ENCODE data around the gene NPDC1.
"Not testable (repeated sequence)": the region's sequence is repeated elsewhere in the genome, so short reads cannot be mapped to it uniquely, and the experiment has no call there.

The NPDC1 gene

GRCh38 chr9:137038916-137039315, 7.1 kb downstream of the NPDC1 start:
- no peak for DNase-seq

DNA sequence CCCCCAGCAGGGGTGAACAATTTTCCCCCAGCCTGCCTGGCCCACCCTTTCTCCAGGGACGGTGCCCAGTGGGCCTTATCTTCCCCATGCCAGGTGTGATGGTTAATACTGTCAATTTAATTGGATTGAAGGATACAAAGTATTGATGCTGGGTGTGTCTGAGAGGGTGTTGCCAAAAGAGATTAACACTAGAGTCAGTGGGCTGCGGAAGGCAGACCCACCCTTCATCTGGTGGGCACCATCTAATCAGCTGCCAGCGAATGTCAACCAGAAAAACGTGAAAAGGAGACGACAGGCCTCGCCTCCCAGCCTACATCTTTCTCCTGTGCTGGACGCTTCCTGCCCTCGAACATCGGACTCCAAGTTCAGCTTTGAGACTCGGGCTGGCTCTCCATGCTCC, 8.5 kb downstream of the NPDC1 start:
- DNase-seq, result no peak

- no peak for DNase-seq
Measured at GRCh38 chr9:137037035-137037434, 8.9 kb downstream of the NPDC1 start.

- no peak for DNase-seq
Measured at GRCh38 chr9:137035937-137036336, 10.0 kb downstream of the NPDC1 start.

DNA sequence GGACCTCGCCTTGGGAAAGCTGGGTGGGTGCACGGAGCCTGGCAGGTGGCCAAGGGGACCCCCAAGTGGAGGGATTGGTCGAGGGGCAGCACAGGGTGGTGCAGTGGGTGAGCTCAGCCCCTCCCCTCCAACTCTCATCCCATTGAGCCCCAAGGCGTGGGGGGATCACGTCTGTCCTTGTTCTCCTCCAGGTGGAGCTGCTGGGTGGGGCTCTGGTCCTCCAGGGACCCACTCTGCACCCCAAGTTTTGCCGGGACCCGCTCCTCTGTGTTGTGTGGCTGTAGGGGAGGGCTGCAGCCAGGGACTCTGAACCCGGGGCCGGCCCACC, 10.5 kb downstream of the NPDC1 start:
- DNase-seq, result no peak

DNA sequence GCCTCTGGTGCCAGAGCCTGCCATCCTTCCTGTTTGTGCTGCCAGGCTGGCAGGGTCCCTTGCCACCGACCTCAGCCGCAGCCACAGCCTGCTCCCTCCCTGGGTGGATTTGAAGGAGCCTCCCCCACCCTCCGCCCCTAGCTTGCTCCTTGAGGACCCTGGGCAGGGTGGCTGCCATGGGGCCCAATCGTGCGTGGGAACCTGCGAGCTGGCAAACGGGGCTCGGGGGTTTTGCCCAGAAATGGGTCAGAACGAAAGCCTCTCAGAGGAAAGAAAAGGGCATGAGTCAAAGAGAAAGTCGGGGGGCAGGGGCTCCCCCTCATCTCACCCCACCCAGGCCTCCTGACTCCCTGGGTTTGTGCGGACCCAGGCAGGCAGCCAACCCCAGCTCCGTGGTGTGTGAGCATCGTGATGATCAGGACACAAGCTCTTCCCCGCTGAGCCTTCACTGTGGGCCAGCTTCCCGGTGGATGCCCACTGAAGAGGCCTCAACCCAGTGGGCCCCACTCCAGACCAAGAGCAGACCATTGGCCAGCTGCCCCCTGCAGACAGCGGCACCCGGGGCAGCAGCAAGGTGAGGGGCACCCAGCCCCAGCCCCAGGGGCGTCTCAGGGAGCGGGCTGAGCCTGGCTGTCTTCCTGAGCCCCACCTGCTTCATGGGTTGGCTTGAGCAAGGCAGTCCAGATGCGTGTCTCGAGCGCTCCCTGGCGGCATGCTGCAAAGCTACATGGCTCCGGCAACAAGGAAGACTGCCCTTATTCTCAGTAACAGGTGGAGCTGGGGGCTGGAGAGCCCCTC, 11.1 kb downstream of the NPDC1 start:
- peak; percentile 89 for DNase-seq

- DNase-seq, result no peak
Measured at GRCh38 chr9:137034039-137034708, 11.8 kb downstream of the NPDC1 start.

GRCh38 chr9:137033481-137033880, 12.5 kb downstream of the NPDC1 start:
- DNase-seq, result not testable (repeated sequence)

GRCh38 chr9:137032858-137033257, 13.1 kb downstream of the NPDC1 start:
- no peak for DNase-seq

DNA sequence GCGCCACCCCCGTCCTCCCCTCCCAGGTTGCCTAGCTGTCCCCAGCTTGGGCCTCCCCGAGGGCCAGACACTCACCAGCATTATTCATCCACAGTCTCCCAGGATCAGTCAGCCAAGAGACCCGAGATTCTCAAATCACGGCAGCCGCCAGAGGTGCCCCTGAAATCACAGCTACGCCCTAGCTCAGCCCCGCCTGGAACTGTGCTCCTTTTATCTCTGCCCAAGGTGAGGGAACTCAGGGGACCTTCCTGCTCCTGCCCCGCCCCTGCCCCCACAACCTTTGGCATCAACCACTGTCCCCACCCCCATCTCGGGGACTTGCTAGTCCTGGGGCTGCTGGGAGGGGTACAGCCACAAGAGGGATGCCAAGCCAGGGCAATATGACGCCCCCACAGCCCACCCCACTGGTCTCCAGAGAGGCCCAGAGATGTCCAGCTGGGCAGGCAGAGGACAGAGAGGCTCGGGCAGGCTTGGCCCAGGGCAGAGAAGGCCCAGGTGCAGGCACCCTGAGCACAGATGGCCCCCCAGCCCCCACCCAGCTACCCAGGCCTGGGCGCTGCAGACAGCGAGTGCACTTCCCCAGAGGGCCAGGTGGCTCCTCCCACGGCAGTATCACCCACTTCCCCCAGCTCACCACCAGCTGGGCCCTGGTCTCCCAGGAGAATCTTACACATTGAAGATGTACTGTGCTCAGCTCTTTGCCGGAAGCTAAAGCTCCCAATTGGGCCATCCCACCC, 13.9 kb downstream of the NPDC1 start, which contains the start of gene FUT7:
TSS of gene FUT7 (minus strand) at position 185 of the 737 bp plus-strand sequence. CDS start at position 88, 97 bp downstream.
- no peak for DNase-seq

DNA sequence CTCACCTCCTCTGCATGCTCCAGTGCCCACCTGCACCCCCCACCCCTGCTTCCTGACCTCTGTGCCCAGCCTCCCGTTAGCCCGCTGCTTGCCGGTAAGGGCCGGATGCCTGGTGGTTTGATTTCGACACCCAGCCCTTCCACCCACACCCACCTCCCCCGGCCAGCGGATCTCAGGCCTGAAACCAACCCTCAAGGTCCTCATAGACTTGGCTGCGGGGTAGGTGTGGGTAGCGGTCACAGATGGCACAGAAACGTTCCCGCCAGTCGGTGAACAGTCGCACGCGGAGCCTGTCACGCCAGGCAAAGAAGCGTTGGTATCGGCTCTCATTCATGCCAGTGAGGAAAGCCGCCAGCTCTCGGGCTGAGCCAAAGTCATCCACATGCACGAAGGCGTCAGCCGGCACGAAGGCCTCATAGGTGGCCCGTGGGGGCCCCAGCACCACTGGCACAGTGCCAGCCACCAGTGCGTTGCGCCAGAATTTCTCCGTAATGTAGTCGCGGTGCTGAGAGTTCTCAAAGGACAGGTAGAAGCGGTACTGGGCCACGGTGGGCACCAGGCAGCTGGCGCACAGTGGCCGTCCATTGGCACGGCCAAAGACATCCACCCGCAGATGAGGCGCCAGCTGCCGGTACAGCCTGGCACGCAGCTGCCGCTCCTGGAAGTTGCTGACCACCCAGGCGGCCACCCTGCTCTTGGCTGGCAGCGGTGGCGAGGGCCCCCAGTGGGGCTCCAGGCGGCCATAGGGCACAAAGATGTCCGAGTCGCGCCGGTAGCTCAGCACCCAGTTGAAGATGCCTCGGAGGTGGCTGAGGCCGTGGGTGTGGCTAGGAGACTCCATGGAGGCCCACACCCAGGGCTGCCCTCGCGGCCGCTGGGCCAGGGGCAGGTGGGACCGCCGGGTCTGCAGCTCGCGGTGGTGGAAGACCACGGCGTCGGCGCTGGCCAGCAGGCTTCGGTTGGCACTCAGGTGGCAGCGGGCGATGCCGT, 15.1 kb downstream of the NPDC1 start:
- DNase-seq, result no peak

GRCh38 chr9:137030006-137030405, 16.0 kb downstream of the NPDC1 start:
- DNase-seq, result no peak

GRCh38 chr9:137029058-137029936, 16.7 kb downstream of the NPDC1 start:
- DNase-seq, result peak; percentile 75

GRCh38 chr9:137028263-137029057, 17.5 kb downstream of the NPDC1 start:
- DNase-seq, result peak; percentile 70

GRCh38 chr9:137027369-137028262, 18.4 kb downstream of the NPDC1 start, which contains the start of gene ABCA2:
Gene ABCA2, minus strand, starts transcription at chr9:137028237. Its CDS starts 97 bp downstream, at chr9:137028140.
- DNase-seq, result no peak

DNA sequence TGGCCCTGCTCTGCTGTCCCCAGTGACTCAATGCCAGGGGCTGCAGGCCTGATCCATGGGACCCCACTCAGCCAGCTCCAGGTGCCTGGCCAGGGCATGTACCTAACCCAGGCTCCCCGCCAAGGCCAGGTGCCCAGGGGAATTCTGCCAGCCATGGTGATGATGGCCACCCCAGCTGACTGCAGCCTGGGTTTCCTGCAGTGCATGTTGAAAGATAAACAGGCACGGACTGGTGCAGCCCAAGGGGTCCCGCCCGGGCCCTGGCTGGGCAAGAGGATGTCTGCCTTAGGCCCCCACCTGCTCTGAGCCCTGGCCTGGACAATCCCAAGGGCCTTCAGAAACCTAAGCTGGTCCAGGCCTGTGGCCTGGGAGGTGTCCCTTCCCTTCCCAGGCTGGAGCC, 19.1 kb downstream of the NPDC1 start:
- DNase-seq, result no peak

GRCh38 chr9:137026384-137026783, 19.6 kb downstream of the NPDC1 start:
- DNase-seq, result no peak

DNA sequence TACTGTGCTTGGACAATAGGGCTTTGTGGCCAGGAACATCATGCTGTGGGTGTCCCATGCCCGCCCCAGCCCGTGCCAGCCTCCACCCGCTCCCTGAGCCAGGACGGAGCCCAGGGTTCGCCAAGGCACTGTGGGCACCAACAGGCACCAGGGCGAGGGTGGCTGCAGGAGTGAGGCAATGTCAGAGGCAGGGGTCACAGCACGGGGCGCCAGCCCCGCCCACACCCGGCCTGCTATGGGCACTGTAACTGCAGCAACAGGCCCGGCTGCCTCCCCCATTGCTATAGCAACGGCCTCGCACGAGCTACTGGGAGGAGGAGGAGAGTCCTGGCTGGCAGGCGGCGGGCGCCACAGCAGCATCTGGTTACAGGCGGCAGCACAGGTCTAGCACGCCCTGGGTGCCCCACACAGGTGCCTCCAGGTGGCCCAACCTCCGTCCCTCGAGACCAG, 20.4 kb downstream of the NPDC1 start:
- DNase-seq, result no peak

- no peak for DNase-seq
Measured at GRCh38 chr9:137023583-137023991, 22.4 kb downstream of the NPDC1 start.
